Measurements from ENCODE around the gene GLT1D1. TPM values are rescaled to one million over a fixed set of nuclear protein-coding genes. Genes with fewer than 3 reads are reported as not detected.

Gene GLT1D1
- total RNA-seq, 2 donors from 2014 or later: 0.14 to 0.21 TPM

DNA sequence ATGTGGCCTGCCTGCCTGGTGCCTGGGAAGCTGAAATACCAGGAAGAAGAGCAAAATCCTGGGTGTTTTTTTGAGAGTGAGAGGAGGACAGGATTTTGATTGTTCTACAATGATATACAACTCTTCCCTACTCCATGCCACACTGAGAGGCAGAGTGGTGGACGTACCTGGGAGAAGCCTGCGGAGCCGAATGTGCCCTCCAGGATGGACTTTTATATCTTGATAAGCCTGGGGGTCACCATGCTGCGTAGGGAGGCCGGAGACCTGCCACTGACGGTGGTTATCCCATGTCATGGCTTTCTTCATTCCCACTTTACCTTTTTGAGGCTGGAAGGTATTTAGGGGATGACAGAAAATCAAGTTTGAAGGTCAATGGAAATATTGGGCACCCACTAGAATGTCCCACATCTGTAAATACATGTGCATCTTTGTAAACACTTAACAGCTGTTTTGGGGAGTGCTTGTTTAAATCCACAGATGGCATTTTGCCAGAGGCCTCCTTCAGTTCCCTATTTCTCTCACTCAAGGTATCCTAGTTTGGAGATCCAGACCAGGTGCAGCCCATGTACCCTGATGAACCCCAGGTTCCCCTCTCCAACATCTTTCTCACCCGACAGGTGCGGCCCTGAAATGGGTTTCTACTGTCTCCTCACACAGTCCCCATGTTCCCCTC lies 1.1 kb upstream of the GLT1D1 start:
- ATAC-seq: no peak

DNA sequence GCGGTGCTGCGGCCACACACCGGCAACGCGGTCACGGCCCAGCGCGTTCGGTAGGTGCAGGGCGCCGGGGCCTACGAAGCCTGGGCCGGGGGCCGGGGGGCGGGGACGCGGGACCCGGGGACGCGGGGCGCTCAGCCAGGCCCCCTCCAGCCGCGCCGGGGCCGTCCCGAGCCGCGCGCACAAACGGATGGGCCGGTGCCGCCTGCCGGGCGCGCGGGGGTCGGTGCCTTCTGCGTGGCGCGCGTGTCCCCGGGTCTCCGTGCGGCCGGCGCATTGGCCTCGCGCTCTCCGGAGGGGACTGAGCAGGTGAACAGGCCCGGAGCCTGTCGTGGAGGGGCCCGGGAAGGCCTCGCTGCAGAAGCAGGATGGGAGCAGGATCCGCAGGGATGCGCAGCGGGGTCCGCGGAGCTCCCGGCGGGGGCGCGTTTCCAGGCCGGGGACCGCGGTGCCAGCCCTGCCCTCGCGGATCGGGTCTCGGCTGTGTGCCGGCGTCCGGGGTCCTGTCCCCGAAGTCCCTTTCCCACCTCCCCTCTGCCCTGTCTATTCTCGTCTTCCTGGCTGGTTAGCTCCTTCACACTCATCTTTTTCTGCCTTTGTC lies 421 bp downstream of the GLT1D1 start:
- DNase-seq (ENCODE audit: low spot score) (no peak), ATAC-seq (peak; percentile 31 to 67)
- Mint-ChIP-seq H3K4me3 (peak overlapping the region; percentile 79), H3K9me3 (no peaks in the 10 kb centered on the region), H3K27ac (no peak overlapping the region), H3K36me3 (no peaks in the 10 kb centered on the region), H3K27me3 (peaks cover 9 to 12% of the 10 kb centered on the region in 2 donors), H3K4me1 (ENCODE audit: low read depth in 2 of 2) (peaks cover 0 to 7% of the 10 kb centered on the region in 2 donors)

More for the DNA sequence above, 1.1 kb upstream of the GLT1D1 start:
- Mint-ChIP-seq H3K36me3 (no peaks in the 10 kb centered on the region), H3K9me3 (no peaks in the 10 kb centered on the region), H3K4me1 (ENCODE audit: low read depth in 2 of 2) (peaks cover 0 to 7% of the 10 kb centered on the region in 2 donors), H3K27me3 (peaks cover 9 to 12% of the 10 kb centered on the region in 2 donors), H3K27ac (no peak overlapping the region), H3K4me3 (no peak overlapping the region)
- no peak for DNase-seq (ENCODE audit: low spot score)

DNA sequence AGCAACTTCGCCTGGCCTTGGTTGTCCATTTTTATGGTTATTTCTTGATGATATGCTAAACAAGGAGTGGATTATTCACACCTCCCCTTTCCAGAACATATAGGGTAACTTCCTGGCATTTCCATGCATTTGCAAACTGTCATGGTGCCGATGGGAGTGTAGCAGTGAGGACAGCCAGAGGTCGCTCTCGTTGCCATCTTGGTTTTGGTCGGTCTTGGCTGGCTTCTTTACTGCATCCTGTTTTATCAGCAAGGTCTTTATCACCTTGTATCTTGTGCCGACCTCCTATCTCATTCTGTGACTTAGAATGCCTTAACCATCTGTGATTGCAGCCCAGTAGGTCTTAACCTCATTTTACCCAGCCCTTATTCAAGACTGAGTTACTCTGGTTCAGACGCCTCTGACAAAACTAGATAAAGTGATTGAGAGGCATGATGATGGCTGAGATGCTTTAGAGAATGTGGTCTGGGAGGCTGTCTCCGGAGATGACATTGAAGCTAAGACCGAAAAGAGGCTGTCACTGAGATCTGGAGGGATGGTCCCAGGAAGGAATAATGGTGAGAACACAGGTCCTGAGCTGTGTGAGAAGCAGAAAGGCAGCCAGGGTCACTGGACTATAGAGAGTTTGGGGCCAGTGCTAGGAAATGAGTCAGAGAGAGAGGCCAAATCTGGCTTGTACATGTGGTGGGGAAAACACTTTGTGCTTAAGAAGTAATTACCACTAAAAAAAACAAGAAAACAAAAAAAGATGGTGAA lies 2.9 kb downstream of the GLT1D1 start:
- H3K4me1 Mint-ChIP-seq (ENCODE audit: low read depth in 2 of 2): peaks cover 0 to 7% of the 10 kb centered on the region in 2 donors
- DNase-seq (ENCODE audit: low spot score): no peak
- no peaks in the 10 kb centered on the region for H3K36me3 Mint-ChIP-seq
- no peaks in the 10 kb centered on the region for H3K9me3 Mint-ChIP-seq
- H3K27me3 Mint-ChIP-seq: peaks cover 6 to 13% of the 10 kb centered on the region in 2 donors
- H3K27ac Mint-ChIP-seq: no peak overlapping the region
- H3K4me3 Mint-ChIP-seq: no peak overlapping the region
- ATAC-seq: no peak

- H3K9me3 Mint-ChIP-seq: no peaks in the 10 kb centered on the region
Measured at GRCh38 chr12:128856791-128857078, 3.5 kb downstream of the GLT1D1 start.

DNA sequence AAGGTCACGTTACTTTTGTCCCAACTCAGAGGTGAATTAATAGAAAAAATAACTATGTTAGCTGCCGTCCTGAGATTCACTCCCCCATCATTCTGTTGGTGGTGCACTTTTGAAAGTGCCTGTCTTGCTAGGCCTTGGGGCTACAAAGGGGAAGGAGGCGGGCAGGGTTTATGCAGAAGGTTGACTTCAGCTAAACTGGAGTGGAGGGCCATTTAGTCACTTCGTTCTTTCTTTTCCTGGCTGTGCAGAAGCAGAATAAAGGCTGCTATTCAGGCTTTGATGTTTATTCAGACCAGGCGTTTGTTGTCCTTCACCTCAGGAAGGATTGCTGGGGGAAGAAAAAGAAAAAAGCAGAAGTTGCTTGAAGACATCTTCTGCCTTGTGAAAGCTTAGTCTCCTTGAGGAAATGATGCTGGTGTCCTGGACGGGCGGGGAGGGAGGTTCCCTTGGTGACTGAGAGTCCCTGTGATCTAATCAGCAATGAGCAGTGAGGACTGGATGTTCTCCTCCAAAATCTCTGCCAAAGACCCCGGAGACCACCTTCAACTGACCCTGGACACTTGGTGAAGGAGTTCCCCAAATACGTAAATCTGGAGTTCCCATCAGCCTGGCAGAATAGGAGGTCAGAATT lies 4.0 kb downstream of the GLT1D1 start:
- Mint-ChIP-seq H3K27me3 (peaks cover 6 to 19% of the 10 kb centered on the region in 2 donors), H3K27ac (no peak overlapping the region), H3K4me1 (ENCODE audit: low read depth in 2 of 2) (peaks cover 0 to 7% of the 10 kb centered on the region in 2 donors), H3K36me3 (no peaks in the 10 kb centered on the region), H3K9me3 (no peaks in the 10 kb centered on the region), H3K4me3 (no peak overlapping the region)
- DNase-seq (ENCODE audit: low spot score) (no peak), ATAC-seq (no peak)

More at GRCh38 chr12:128856791-128857078, 3.5 kb downstream of the GLT1D1 start:
- no peak overlapping the region for H3K27ac Mint-ChIP-seq
- peaks cover 0 to 7% of the 10 kb centered on the region in 2 donors for H3K4me1 Mint-ChIP-seq (ENCODE audit: low read depth in 2 of 2)
- DNase-seq (ENCODE audit: low spot score): no peak
- no peaks in the 10 kb centered on the region for H3K36me3 Mint-ChIP-seq
- ATAC-seq: no peak
- H3K27me3 Mint-ChIP-seq: peaks cover 6 to 19% of the 10 kb centered on the region in 2 donors
- no peak overlapping the region for H3K4me3 Mint-ChIP-seq

DNA sequence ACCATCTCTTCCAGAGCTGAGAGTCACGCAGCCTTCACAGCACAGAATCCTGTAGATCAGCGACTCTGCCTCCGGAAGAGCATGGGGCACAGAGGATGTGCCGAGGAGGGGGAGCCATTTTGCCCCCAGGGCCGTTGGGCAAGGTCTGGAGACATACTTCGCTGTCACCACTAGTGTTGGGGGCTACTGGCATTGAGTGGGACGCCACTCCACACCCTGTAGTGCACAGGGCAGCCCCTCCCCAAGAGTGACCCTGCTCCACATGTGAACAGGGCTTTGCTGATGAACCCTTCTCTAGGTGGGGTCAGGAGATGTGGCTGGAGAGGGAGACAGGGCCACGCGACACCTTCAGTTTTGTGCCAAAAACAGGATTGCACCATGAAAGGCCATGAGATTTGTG lies 6.0 kb downstream of the GLT1D1 start:
- H3K4me1 Mint-ChIP-seq (ENCODE audit: low read depth in 2 of 2): peaks cover 0 to 4% of the 10 kb centered on the region in 2 donors
- no peak for ATAC-seq
- DNase-seq (ENCODE audit: low spot score): no peak
- no peak overlapping the region for H3K4me3 Mint-ChIP-seq
- no peak overlapping the region for H3K27ac Mint-ChIP-seq
- H3K27me3 Mint-ChIP-seq: peaks cover 3 to 13% of the 10 kb centered on the region in 2 donors
- H3K9me3 Mint-ChIP-seq: no peaks in the 10 kb centered on the region
- no peaks in the 10 kb centered on the region for H3K36me3 Mint-ChIP-seq

- ATAC-seq (no peak), DNase-seq (ENCODE audit: low spot score) (no peak)
- H3K27me3 Mint-ChIP-seq: peaks cover under 1 to 7% of the 10 kb centered on the region in 2 donors
- no peak overlapping the region for H3K27ac Mint-ChIP-seq
- no peaks in the 10 kb centered on the region for H3K9me3 Mint-ChIP-seq
- no peak overlapping the region for H3K4me3 Mint-ChIP-seq
- no peaks in the 10 kb centered on the region for H3K36me3 Mint-ChIP-seq
- peaks cover 0 to 4% of the 10 kb centered on the region in 2 donors for H3K4me1 Mint-ChIP-seq (ENCODE audit: low read depth in 2 of 2)
Measured at GRCh38 chr12:128861226-128862016, 8.1 kb downstream of the GLT1D1 start.

GRCh38 chr12:128863957-128864356 lies 10.7 kb downstream of the GLT1D1 start:
- peak; percentile 16 for DNase-seq (ENCODE audit: low spot score)
- H3K27ac Mint-ChIP-seq: peak overlapping the region in 1 of 2 donors; percentile 26
- H3K4me1 Mint-ChIP-seq (ENCODE audit: low read depth in 2 of 2): peaks cover 0 to 3% of the 10 kb centered on the region in 2 donors
- peaks cover 0 to 7% of the 10 kb centered on the region in 2 donors for H3K27me3 Mint-ChIP-seq
- H3K36me3 Mint-ChIP-seq: no peaks in the 10 kb centered on the region
- no peak for ATAC-seq
- no peaks in the 10 kb centered on the region for H3K9me3 Mint-ChIP-seq
- no peak overlapping the region for H3K4me3 Mint-ChIP-seq

DNA sequence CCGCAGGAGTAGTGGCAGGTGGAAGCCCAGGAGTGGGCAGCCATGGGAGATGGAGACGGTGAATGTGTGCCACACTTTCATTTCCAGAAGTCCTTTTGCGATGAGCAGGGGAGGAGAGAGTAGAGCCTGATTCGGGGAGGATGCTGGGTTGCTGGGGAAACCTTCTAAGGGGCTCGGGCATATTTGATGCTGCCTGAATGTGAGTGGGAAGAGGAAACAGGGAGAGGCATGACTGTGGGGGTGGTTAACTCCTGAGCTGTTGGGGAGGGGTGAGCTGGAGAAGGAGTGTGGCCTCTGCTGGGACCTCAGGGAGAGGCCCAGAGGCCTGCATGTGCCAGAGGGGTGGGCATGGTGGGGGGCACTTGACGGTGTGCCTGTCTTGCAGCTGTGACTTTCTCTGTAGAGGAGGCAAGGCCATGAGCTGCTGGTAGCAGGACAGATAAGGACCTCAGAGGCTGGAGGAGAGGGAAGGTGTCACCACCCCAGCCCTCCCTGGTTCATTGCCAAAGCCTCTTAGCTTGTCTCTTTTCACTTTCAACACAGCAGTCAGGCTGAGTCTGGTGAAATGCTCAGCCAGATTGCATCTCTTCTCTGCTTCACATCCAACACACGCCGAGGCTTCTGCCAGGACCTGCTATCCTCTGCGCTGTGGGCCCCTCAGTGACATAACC lies 11.4 kb downstream of the GLT1D1 start:
- peak overlapping the region in 1 of 2 donors; percentile 26 for H3K27ac Mint-ChIP-seq
- ATAC-seq (no peak), DNase-seq (ENCODE audit: low spot score) (peak; percentile 10)
- H3K4me1 Mint-ChIP-seq (ENCODE audit: low read depth in 2 of 2): peaks cover 0 to 3% of the 10 kb centered on the region in 2 donors
- H3K9me3 Mint-ChIP-seq: no peaks in the 10 kb centered on the region
- H3K4me3 Mint-ChIP-seq: no peak overlapping the region
- peaks cover 0 to 7% of the 10 kb centered on the region in 2 donors for H3K27me3 Mint-ChIP-seq
- no peaks in the 10 kb centered on the region for H3K36me3 Mint-ChIP-seq

DNA sequence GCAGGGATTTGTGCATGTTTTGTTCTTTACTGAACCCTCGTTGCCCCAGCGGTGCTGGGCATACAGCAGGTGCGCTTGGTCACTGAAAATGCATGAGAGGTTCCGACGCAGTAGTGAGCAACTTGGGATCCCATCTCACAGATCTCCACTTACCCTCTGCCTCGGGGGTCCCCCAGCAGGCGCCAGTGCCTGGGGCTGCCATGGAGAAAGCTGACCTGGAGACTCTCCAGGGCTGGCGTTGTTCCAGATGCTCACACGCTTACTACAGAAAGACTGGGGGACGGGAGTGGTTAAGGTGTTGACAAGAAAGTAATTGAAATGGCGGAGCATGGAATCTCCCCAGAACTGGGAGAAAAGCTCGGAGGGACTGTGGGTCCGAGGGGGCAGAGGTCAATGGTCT lies 14.2 kb downstream of the GLT1D1 start:
- Mint-ChIP-seq H3K27me3 (no peaks in the 10 kb centered on the region), H3K9me3 (no peaks in the 10 kb centered on the region), H3K4me3 (no peak overlapping the region), H3K36me3 (no peaks in the 10 kb centered on the region), H3K4me1 (ENCODE audit: low read depth in 2 of 2) (peaks cover 0 to 3% of the 10 kb centered on the region in 2 donors), H3K27ac (no peak overlapping the region)
- DNase-seq (ENCODE audit: low spot score): peak; percentile 34
- no peak for ATAC-seq

GRCh38 chr12:128871516-128871892 lies 18.2 kb downstream of the GLT1D1 start:
- Mint-ChIP-seq H3K36me3 (peaks cover 6% of the 10 kb centered on the region), H3K4me1 (ENCODE audit: low read depth in 2 of 2) (no peaks in the 10 kb centered on the region), H3K27me3 (no peaks in the 10 kb centered on the region), H3K9me3 (no peaks in the 10 kb centered on the region), H3K4me3 (no peak overlapping the region), H3K27ac (no peak overlapping the region)
- ATAC-seq (no peak), DNase-seq (ENCODE audit: low spot score) (no peak)

DNA sequence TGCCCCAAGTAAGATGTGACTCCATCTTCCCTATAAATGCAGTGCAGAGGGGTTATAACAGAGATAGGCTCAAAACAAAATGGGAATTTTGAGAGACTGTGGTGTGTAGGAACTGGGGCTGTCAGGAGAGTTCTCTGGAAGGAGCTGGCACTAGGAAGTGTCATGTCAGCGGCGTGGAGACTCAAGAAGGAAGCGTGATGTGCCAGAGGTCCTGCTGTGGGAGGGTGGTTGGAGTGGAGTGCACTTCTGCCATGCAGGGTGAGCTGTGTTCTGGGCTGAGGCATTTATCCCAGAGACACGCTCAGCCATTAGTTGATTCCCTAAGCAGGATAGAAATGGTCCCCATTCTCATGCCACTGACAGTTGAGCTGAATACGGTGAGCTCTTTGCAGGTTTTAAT lies 19.0 kb downstream of the GLT1D1 start:
- H3K36me3 Mint-ChIP-seq: peaks cover 11% of the 10 kb centered on the region
- H3K4me1 Mint-ChIP-seq (ENCODE audit: low read depth in 2 of 2): no peaks in the 10 kb centered on the region
- H3K4me3 Mint-ChIP-seq: no peak overlapping the region
- ATAC-seq (no peak), DNase-seq (ENCODE audit: low spot score) (no peak)
- H3K9me3 Mint-ChIP-seq: no peaks in the 10 kb centered on the region
- H3K27me3 Mint-ChIP-seq: no peaks in the 10 kb centered on the region
- no peak overlapping the region for H3K27ac Mint-ChIP-seq

GRCh38 chr12:128876559-128876958 lies 23.3 kb downstream of the GLT1D1 start:
- H3K27ac Mint-ChIP-seq: no peak overlapping the region
- H3K4me3 Mint-ChIP-seq: no peak overlapping the region
- ATAC-seq (no peak), DNase-seq (ENCODE audit: low spot score) (no peak)
- no peaks in the 10 kb centered on the region for H3K4me1 Mint-ChIP-seq (ENCODE audit: low read depth in 2 of 2)
- peaks cover 22% of the 10 kb centered on the region for H3K36me3 Mint-ChIP-seq
- H3K27me3 Mint-ChIP-seq: no peaks in the 10 kb centered on the region
- H3K9me3 Mint-ChIP-seq: no peaks in the 10 kb centered on the region

All from natural killer cell treated with Interleukin-12 subunit alpha and Interleukin-12 subunit beta and Interleukin-15 and Interleukin-18, amount 100 ng/mL, for 72 hours (primary cell).